NCI-H1436 treated with DMSO at 0.1 percent for 48 hours (cell line): ENCODE results near the gene IAH1.

Source experiments
- DNase-seq: peaks from one replicate; lab custom pipeline; 2025; lab: John Stamatoyannopoulos, UW

IAH1 gene, protein sequence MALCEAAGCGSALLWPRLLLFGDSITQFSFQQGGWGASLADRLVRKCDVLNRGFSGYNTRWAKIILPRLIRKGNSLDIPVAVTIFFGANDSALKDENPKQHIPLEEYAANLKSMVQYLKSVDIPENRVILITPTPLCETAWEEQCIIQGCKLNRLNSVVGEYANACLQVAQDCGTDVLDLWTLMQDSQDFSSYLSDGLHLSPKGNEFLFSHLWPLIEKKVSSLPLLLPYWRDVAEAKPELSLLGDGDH

GRCh38 chr2:9474361-9475057 lies at the start of gene IAH1:
Gene IAH1, plus strand, starts transcription at chr2:9474551. Its CDS starts 16 bp downstream, at chr2:9474567.
- DNase-seq: no peak

- DNase-seq: no peak
Measured at GRCh38 chr2:9428965-9429577, 45.3 kb upstream of the IAH1 start.

DNA sequence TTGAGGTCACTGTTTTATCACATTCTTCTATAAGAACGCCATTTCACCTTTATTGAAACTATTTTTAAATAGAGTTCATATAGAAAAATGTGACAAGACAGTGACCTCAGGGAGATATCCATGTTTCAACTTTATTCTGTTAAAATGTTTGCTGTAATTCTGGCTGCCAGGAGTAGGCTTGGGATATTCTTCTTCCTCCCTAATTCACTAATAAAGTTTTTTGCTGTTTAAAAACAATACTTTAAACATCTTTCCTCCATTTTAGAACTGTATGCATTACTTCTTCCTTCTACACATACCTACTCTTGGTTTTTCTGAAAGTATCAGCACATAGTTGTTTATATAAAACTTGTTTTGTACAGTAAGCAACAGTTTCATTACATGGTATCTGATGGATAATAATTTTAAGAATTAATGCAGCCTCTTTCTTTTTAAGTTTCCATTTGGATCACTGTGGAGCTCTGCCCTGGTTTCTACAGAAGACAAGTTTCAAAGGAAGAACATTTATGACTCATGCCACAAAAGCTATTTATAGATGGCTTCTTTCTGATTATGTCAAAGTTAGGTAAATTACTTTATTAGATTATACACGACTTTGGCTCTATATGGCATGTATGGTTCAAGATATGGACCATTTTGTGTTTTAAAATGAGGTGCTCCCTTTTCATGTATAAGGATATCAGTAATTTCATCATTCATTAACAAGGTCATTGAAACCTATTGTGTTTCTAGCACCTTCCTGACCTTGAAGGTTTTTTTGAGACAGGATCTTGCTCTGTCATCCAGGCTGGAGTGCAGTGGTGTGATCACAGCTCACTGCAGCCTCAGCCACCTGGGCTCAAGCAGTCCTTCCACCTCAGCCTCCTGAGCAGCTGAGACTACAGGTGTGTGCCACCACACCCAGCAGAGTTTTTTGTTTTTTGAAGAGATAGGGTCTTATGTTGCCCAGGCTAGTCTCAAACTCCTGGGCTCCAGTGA lies 43.7 kb upstream of the IAH1 start:
- DNase-seq: no peak

DNA sequence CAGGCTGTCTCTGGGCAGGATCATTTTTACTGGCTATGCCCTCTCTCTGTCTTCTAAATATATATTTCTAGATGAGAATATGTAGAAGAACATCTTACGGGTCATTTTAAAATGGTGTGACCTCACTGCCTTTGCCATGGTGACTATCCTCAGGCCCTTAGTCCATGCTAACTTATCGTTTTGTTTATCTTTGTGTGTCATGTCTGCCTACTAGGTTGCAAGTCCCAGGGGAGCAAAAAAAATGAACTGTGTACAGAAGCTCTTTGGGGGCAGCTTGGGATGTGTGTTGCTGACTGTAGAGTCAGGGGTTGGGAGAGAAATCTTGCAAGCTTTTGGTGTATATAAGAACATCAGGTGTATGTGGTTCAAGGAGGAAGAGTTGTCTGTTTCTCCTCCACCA lies 39.9 kb upstream of the IAH1 start:
- no peak for DNase-seq

- DNase-seq: no peak
Measured at GRCh38 chr2:9439536-9439935, 34.8 kb upstream of the IAH1 start.

DNA sequence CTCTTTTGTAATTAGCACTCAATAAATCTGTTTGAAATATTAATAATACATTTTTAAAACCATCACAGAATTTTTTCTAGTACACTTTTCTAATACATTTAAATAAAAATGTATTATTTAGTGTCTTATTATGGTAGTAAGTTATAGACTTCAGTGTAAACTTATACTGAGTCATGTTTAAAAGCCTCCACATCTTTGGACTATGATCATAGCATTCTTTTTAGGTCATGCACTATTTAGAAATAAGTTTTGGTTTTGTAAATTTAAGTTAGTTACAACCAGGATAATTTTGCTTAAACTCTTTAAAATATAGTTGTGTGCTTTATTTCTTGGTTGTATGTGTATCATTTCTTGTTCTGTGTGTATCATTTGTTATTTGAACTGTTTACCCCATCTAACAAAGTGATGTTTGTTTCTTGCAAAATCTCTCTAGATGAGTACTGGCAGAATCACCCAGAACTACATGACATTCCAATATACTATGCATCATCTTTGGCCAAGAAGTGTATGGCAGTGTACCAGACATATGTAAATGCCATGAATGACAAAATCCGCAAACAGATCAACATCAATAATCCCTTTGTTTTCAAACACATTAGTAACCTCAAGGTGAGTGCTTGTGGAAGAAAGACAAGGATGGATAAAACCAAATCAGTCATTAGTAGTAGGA lies 34.2 kb upstream of the IAH1 start:
- DNase-seq: no peak

DNA sequence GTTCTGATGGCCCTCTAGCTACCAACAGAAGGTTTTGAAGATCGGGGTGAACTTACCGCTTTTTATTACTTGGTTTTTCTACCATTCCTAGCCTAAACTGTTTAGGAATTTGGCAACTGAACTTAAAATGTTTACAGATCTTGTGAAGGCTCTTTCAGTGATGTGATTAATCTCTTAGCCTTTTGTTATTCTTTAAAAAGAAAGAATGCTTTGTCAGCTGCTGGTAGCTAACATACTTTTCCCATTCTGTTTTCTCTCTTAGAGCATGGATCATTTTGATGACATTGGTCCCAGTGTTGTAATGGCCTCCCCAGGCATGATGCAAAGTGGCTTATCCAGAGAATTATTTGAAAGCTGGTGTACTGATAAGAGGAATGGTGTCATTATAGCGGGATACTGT lies 32.8 kb upstream of the IAH1 start:
- DNase-seq: no peak

GRCh38 chr2:9443526-9443925 lies 30.8 kb upstream of the IAH1 start:
- DNase-seq: no peak

- DNase-seq: no peak
Measured at GRCh38 chr2:9445089-9445488, 29.3 kb upstream of the IAH1 start.

GRCh38 chr2:9451231-9451630 lies 23.1 kb upstream of the IAH1 start:
- no peak for DNase-seq

DNA sequence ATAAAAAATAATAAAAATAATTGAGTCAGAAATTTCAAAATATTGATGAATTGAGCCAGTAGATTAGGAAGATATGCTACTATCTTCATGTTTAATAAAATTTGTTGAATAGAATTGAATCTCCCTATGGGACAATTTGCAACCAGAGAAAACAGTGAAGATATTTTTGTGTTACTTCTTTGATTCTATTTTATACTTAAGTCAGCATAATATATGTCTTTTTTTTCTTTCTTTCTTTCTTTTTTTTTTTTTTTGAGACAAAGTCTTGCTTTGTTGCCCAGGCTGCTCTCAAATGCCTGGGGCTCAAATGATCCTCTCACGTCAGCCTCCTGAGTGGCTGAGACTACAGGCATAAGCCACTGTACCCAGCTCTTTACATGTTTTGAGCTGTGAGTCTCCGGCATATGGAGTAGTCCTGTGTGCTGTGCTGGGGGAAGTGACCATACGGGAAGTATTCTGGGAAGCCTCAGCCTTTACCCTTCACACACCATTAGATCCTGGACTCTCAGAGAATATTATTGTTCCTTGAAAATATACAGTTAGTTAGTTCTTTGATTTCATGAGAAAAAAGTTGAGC lies 13.8 kb upstream of the IAH1 start:
- no peak for DNase-seq

GRCh38 chr2:9461079-9461478 lies 13.3 kb upstream of the IAH1 start:
- DNase-seq: no peak

DNA sequence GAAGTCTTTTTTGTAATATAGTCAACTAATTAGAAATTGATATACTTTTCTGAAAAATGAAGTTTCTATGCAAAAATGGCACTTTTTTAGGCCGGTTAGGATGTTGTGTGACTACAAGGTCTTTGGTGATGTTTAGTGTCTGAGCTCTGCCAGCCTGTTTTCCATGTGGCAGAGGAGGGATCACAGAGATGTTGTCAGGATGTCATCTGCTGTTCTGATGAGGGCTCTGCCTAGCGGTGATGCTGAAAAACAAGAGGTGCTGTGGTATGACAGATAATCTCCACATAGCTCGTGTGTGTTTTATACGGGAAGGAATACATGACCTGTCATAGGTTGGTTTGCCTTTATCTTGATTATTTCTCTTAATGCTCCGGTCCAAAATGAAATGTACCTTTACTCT lies 12.0 kb upstream of the IAH1 start:
- no peak for DNase-seq

DNA sequence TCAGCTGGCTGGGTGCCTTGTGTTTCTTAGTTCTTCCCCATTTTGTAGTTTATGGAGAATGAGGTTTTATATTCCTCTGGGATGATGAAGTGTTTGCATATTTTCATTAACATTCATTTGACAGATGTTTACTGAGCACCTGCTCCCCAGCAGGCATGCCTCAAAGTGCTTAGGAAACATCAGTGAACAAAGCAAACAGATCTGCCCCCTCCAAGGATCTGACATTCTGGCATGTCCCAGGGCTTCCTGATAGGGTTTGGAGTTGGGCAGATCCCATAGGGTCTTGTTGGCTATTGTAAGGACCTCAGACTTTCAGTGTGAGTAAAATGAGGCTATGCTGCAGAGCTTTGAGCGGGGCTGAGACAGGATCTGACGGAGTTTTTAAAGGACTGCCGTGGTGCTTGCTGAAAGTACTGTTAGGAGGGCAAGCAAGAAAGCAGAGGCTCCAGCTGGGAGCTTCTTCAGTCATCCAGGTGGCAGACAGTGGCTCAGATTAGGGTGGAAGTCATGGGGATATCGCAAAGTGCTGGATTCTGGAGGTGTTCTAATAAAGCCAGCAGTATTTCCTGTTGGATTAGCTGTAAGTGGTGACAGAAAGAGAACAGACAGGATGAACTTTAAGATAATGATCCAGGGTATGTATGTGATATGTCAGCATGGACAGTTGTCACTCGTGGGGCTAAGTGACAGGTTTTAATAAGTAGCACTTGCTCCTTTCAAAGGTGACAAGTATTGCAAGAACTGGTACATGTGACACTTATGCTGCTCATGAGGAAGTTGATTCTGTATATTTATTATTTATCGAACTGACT lies 11.3 kb upstream of the IAH1 start:
- DNase-seq: no peak

- no peak for DNase-seq
Measured at GRCh38 chr2:9463698-9464034, 10.7 kb upstream of the IAH1 start.

DNA sequence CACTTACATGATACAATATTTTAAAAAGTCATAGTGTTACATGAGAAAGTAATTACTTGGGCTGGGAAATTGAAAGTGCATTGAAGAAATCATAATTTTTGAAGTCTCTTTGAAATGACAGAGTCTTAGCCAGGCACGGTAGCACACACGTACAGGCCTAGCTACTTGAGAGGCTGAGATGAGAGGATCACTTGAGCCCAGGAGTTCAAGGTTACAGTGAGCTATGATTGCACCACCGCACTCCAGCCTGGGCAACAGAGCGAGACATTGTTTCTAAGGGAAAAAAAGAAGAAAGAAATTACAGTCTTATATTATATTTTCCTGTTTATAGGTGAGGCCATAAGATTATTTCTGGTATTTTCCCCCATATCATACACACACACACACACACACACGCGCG lies 9.2 kb upstream of the IAH1 start:
- no peak for DNase-seq

DNA sequence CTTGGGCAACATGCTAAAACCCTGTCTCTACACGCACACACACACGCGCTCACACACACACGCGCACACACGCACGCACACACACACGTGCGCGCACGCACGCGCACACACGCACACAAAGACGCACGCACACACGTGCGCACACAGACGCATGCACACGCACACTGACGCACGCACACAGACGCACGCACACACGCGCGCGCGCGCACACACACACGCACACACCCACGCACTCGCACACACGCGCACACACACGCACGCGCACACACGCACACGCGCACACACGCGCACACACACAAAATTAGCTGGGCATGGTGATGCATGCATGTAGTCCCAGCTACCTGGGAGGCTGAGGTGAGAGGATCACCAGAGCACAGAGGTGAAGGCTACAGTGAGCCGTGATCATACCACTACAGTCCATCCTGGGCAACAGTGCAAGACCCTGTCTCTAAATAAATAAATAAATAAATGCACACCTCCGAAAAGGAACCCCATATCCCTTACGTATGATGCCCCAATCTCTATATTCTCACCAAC lies 8.1 kb upstream of the IAH1 start:
- no peak for DNase-seq

DNA sequence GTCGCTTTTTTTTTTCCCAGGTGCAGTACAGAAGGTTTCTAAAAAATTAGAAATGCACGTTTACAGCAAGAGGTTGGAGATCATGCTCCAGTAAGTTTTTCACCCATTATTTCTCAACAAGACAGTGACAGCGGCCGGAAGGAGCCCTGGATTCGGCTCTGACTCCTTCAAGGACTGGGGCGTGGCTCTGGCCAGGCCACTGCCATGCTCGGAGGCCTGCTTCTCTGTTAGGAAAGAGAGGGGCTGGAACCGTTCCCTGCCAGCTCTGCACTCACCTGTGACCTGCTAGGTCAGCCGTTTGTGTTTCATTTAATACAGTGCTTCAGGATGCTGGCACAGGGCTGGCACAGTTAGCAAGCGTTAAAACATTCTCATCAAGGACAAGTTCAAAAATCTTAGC lies 6.7 kb upstream of the IAH1 start:
- DNase-seq: no peak

GRCh38 chr2:9471206-9471605 lies 3.1 kb upstream of the IAH1 start:
- no peak for DNase-seq

GRCh38 chr2:9472511-9472910 lies 1.8 kb upstream of the IAH1 start:
- no peak for DNase-seq
